IPS DF 4.7 (cell line): Measurements from ENCODE around the gene GXYLT1.
"Not testable (repeated sequence)": the region's sequence is repeated elsewhere in the genome, so short reads cannot be mapped to it uniquely, and the experiment has no call there.

Source experiments
- DNase-seq: peaks from one replicate; pipeline ENCODE4 v3.0.0-alpha.2; 2013; ENCODE audit warnings: low spot score; ENCODE audit errors: extremely low read depth

The GXYLT1 gene

GRCh38 chr12:42099433-42099832, 45.2 kb downstream of the GXYLT1 start:
- no peak for DNase-seq

GRCh38 chr12:42097971-42098370, 46.7 kb downstream of the GXYLT1 start:
- no peak for DNase-seq

- no peak for DNase-seq
These were observed 50.4 kb downstream of the GXYLT1 start for GRCh38 chr12:42094277-42094676.

- no peak for DNase-seq
These were observed 52.9 kb downstream of the GXYLT1 start for GRCh38 chr12:42091769-42092168.

- no peak for DNase-seq
These were observed 53.8 kb downstream of the GXYLT1 start for GRCh38 chr12:42090899-42091298.

- DNase-seq, result no peak
These were observed 58.6 kb downstream of the GXYLT1 start for GRCh38 chr12:42086031-42086430.

- DNase-seq, result no peak
These were observed 59.1 kb downstream of the GXYLT1 start for GRCh38 chr12:42085594-42085993.

GRCh38 chr12:42084522-42084921, 60.2 kb downstream of the GXYLT1 start:
- DNase-seq, result no peak

GRCh38 chr12:42076976-42077375, 67.7 kb downstream of the GXYLT1 start:
- DNase-seq, result no peak

- DNase-seq, result no peak
These were observed 74.6 kb downstream of the GXYLT1 start for GRCh38 chr12:42070036-42070435.

- DNase-seq, result no peak
These were observed 85.5 kb downstream of the GXYLT1 start for GRCh38 chr12:42059127-42059526.

- no peak for DNase-seq
These were observed 88.5 kb downstream of the GXYLT1 start for GRCh38 chr12:42056130-42056529.

- no peak for DNase-seq
These were observed 91.2 kb downstream of the GXYLT1 start for GRCh38 chr12:42053456-42053855.

GRCh38 chr12:42048980-42049379, 95.7 kb downstream of the GXYLT1 start:
- not testable (repeated sequence) for DNase-seq

- DNase-seq, result no peak
These were observed 105.1 kb downstream of the GXYLT1 start for GRCh38 chr12:42039577-42039976.

- DNase-seq, result no peak
These were observed 105.5 kb downstream of the GXYLT1 start for GRCh38 chr12:42039176-42039575.

- no peak for DNase-seq
These were observed 112.7 kb downstream of the GXYLT1 start for GRCh38 chr12:42031847-42032564.
